Ishikawa (cell line): ENCODE data around the gene CD82.

Source experiments
- CREB1 ChIP-seq: IDR thresholded peaks from 2 replicates; pipeline ENCODE4 v1.6.1; 2012; ENCODE audit warnings: low read depth
- EP300 ChIP-seq: IDR thresholded peaks from 2 replicates; pipeline ENCODE4 v1.6.1; 2012; ENCODE audit warnings: borderline replicate concordance
- FOXM1 ChIP-seq: IDR thresholded peaks from 2 replicates; pipeline ENCODE4 v1.6.1; 2012; ENCODE audit warnings: low read depth, borderline replicate concordance
- NFIC ChIP-seq: IDR thresholded peaks from 2 replicates; pipeline ENCODE4 v1.6.1; 2012
- RAD21 ChIP-seq: IDR thresholded peaks from 2 replicates; pipeline ENCODE4 v1.6.1; 2012; ENCODE audit warnings: low read depth
- REST ChIP-seq: IDR thresholded peaks from 2 replicates; pipeline ENCODE4 v1.6.1; 2012; ENCODE audit warnings: low read depth, mild to moderate bottlenecking
- TAF1 ChIP-seq: IDR thresholded peaks from 2 replicates; pipeline ENCODE4 v1.6.1; 2012; ENCODE audit warnings: low read depth, mild to moderate bottlenecking
- YY1 ChIP-seq: IDR thresholded peaks from 2 replicates; pipeline ENCODE4 v1.6.1; 2012; ENCODE audit warnings: low read depth
- ZBTB7A ChIP-seq: IDR thresholded peaks from 2 replicates; pipeline ENCODE4 v1.6.1; 2012; ENCODE audit warnings: low read depth

- no peak for TF ChIP-seq REST
- TF ChIP-seq FOXM1 = no peak
- no peak for TF ChIP-seq YY1
- TF ChIP-seq EP300 = no peak
- TF ChIP-seq TAF1 = no peak
- no peak for TF ChIP-seq NFIC
- no peak for TF ChIP-seq RAD21
- TF ChIP-seq ZBTB7A = no peak
- no peak for TF ChIP-seq CREB1
Observed at GRCh38 chr11:44572436-44572835, 7.0 kb downstream of the CD82 start.
